OCI-LY1 (cell line): ENCODE results near the gene DRAM1.

ENCODE experiments used
- H2AFZ ChIP-seq: fragments of 200-600 bp; sonication (generic), shearing (Covaris generic); 2 replicates; pipeline ENCODE4 v1.6.0; 2014; ENCODE audit warnings: antibody characterized with exemption, mild to moderate bottlenecking, low read length
- H3F3A ChIP-seq: fragments of 200-600 bp; sonication (generic), shearing (Covaris generic); 2 replicates; pipeline ENCODE4 v1.6.0; 2014; ENCODE audit warnings: mild to moderate bottlenecking, antibody characterized with exemption, low read length, moderate library complexity; ENCODE audit not compliant: insufficient read depth
- H3K27ac ChIP-seq: fragments of 200-600 bp; sonication (generic); 2 replicates; pipeline ENCODE4 v1.5.1; 2014; ENCODE audit warnings: low read length, mixed run types, mild to moderate bottlenecking, low read depth; ENCODE audit not compliant: poor library complexity, severe bottlenecking
- H3K27me3 ChIP-seq: fragments of 200-600 bp; sonication (generic); 2 replicates; pipeline ENCODE4 v1.6.0; 2014; ENCODE audit warnings: antibody characterized with exemption, mild to moderate bottlenecking, low read length, moderate library complexity; ENCODE audit not compliant: insufficient read depth
- H3K36me3 ChIP-seq: fragments of 200-600 bp; sonication (generic); 2 replicates; pipeline ENCODE4 v1.6.1; 2014; ENCODE audit warnings: mild to moderate bottlenecking, antibody characterized with exemption, low read length, moderate library complexity, mixed read lengths; ENCODE audit not compliant: insufficient read depth
- H3K4me1 ChIP-seq: fragments of 200-600 bp; sonication (generic); 2 replicates; pipeline ENCODE4 v1.5.1; 2014; ENCODE audit warnings: mild to moderate bottlenecking, low read length, moderate library complexity; ENCODE audit not compliant: insufficient read depth, severe bottlenecking
- H3K4me2 ChIP-seq: fragments of 200-600 bp; sonication (generic), shearing (Covaris generic); 2 replicates; pipeline ENCODE4 v1.6.1; 2014; ENCODE audit warnings: low read length
- H3K4me3 ChIP-seq: fragments of 200-600 bp; sonication (generic); 2 replicates; pipeline ENCODE4 v1.5.1; 2014; ENCODE audit warnings: low read length, low read depth, mild to moderate bottlenecking, mixed read lengths; ENCODE audit not compliant: poor library complexity, severe bottlenecking
- H3K79me2 ChIP-seq: fragments of 200-600 bp; shearing (Covaris generic); 2 replicates; pipeline ENCODE4 v1.6.1; 2016; ENCODE audit warnings: mixed run types, low read length, mixed read lengths; ENCODE audit not compliant: insufficient read depth
- H3K9ac ChIP-seq: fragments of 200-600 bp; sonication (generic), shearing (Covaris generic); 2 replicates; pipeline ENCODE4 v1.6.1; 2014; ENCODE audit warnings: mild to moderate bottlenecking, low read length, mixed read lengths
- H3K9me2 ChIP-seq: fragments of 200-600 bp; sonication (generic), shearing (Covaris generic); 2 replicates; pipeline ENCODE4 v1.6.1; 2014; ENCODE audit warnings: low read depth, mild to moderate bottlenecking, low read length, mixed read lengths
- H3K9me3 ChIP-seq: fragments of 200-600 bp; shearing (Covaris generic); 2 replicates; pipeline ENCODE4 v1.6.1; 2014; ENCODE audit warnings: low read length, mixed read lengths
- H4K20me1 ChIP-seq: fragments of 200-600 bp; sonication (generic), shearing (Covaris generic); 2 replicates; pipeline ENCODE4 v1.6.0; 2016; ENCODE audit warnings: mild to moderate bottlenecking, low read length; ENCODE audit not compliant: insufficient read depth
- EZH2 ChIP-seq: fragments of 200-600 bp; sonication (generic), shearing (Covaris generic); IDR thresholded peaks from 2 replicates; pipeline ENCODE4 v1.8.0; 2017; ENCODE audit warnings: borderline replicate concordance, mixed run types, mild to moderate bottlenecking, antibody characterized with exemption, low read length, moderate library complexity, mixed read lengths
- TF ChIP-seq, protein P1 (sequence below): fragments of 200-600 bp; sonication (generic), shearing (Covaris generic); IDR thresholded peaks from 2 replicates; pipeline ENCODE4 v1.5.1; 2017; ENCODE audit warnings: mild to moderate bottlenecking, antibody characterized with exemption, low read length, moderate library complexity, mixed read lengths

Gene DRAM1

DNA sequence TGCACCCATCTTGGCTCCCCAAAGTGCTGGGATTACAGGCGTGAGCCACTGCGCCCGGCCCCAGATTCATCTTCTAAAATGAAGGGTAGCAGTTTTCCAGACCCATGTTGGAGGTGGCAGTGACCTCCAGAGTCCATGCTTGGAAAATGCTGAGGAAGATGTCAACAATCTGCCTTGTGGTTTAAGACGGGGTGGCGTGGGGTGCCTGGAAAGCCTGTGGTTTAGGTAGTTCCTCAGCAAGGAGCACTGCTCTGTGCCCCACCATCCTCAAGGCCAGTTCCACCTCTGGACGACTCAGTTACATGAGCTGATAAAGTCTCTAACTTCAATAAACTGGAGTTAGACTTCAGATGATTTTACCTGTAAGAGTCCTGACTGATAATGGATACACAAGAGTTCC, 48.6 kb downstream of the DRAM1 start:
- Histone ChIP-seq H3K79me2 (no peaks in the 10 kb centered on the region), H3F3A (no peaks in the 10 kb centered on the region), H3K9ac (no peak overlapping the region), H3K27me3 (no peaks in the 10 kb centered on the region), H3K4me1 (peaks cover 7% of the 10 kb centered on the region), H3K27ac (no peak overlapping the region), H3K9me2 (no peaks in the 10 kb centered on the region), H3K9me3 (no peaks in the 10 kb centered on the region), H4K20me1 (no peaks in the 10 kb centered on the region), H3K4me3 (no peak overlapping the region), H3K36me3 (no peaks in the 10 kb centered on the region), H3K4me2 (no peak overlapping the region), H2AFZ (no peak overlapping the region)
- no peak for TF ChIP-seq EZH2
- TF ChIP-seq, protein P1, sequence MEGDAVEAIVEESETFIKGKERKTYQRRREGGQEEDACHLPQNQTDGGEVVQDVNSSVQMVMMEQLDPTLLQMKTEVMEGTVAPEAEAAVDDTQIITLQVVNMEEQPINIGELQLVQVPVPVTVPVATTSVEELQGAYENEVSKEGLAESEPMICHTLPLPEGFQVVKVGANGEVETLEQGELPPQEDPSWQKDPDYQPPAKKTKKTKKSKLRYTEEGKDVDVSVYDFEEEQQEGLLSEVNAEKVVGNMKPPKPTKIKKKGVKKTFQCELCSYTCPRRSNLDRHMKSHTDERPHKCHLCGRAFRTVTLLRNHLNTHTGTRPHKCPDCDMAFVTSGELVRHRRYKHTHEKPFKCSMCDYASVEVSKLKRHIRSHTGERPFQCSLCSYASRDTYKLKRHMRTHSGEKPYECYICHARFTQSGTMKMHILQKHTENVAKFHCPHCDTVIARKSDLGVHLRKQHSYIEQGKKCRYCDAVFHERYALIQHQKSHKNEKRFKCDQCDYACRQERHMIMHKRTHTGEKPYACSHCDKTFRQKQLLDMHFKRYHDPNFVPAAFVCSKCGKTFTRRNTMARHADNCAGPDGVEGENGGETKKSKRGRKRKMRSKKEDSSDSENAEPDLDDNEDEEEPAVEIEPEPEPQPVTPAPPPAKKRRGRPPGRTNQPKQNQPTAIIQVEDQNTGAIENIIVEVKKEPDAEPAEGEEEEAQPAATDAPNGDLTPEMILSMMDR, result no peak

DNA sequence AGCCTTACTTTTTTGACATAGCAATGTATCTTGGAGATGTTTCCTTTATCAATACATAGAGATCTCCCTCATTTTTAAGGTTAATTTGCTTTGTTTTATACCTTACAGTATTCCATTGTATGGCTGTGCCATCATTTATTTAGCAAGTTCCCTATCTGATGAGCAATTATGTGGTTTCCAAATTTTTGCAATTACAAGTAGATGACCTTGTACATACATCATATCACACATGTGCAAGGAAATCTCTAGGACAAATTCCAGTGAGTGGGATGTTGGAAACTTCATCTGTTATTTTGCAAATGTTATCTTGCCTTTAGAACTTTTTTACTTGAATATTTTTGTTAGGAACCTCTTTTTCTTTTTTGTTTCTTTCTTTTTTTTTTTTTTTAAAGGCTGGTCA, 49.7 kb downstream of the DRAM1 start:
- Histone ChIP-seq H2AFZ (no peak overlapping the region), H3K27me3 (peaks cover 5% of the 10 kb centered on the region; the same call in 1 of the 2 replicates), H3K4me1 (peaks cover 7% of the 10 kb centered on the region), H3K27ac (no peak overlapping the region), H3K9me2 (no peaks in the 10 kb centered on the region), H3K4me3 (no peak overlapping the region), H3K79me2 (no peaks in the 10 kb centered on the region), H3K9me3 (no peaks in the 10 kb centered on the region), H3F3A (no peaks in the 10 kb centered on the region), H3K36me3 (no peaks in the 10 kb centered on the region), H3K9ac (no peak overlapping the region), H4K20me1 (no peaks in the 10 kb centered on the region), H3K4me2 (no peak overlapping the region)
- TF ChIP-seq, protein P1, result no peak
- TF ChIP-seq EZH2, result no peak

DNA sequence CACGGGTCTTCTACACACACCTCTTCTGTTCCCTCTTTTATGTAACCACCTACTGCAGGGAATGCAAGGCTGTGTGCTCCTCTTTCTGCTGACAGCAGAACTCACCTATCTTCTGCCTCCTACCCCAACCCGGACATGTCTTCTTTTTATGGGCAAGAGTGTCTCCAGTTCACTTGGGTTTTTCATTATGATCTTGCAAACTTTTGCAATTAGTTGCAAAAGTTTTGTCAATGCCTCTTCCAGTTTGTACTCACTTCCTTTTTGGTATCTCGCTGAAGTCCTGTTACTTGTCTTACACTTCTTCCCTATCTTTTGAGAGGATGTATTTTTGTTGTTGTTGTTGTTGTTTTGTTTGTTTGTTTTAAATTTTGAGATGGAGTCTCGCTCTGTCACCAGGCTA, 50.6 kb downstream of the DRAM1 start:
- H3K4me3 ChIP-seq, result no peak overlapping the region

More for the DNA sequence above, 50.6 kb downstream of the DRAM1 start:
- H3K9me2 ChIP-seq, result no peaks in the 10 kb centered on the region
- no peak overlapping the region for H2AFZ ChIP-seq
- H3K36me3 ChIP-seq, result no peaks in the 10 kb centered on the region
- H3K27me3 ChIP-seq, result peaks cover 5% of the 10 kb centered on the region; the same call in 1 of the 2 replicates
- H3K79me2 ChIP-seq, result no peaks in the 10 kb centered on the region
- H3K4me1 ChIP-seq, result peaks cover 7% of the 10 kb centered on the region
- no peaks in the 10 kb centered on the region for H3K9me3 ChIP-seq
- H3K4me2 ChIP-seq, result no peak overlapping the region
- no peaks in the 10 kb centered on the region for H4K20me1 ChIP-seq
- TF ChIP-seq, protein P1, result no peak
- TF ChIP-seq EZH2, result no peak
- H3K9ac ChIP-seq, result no peak overlapping the region
- H3F3A ChIP-seq, result no peaks in the 10 kb centered on the region
- H3K27ac ChIP-seq, result no peak overlapping the region
